Measurements from ENCODE around the gene OR4K15.
"Not testable (repeated sequence)": the region's sequence is repeated elsewhere in the genome, so short reads cannot be mapped to it uniquely, and the experiment has no call there.

The OR4K15 gene, protein sequence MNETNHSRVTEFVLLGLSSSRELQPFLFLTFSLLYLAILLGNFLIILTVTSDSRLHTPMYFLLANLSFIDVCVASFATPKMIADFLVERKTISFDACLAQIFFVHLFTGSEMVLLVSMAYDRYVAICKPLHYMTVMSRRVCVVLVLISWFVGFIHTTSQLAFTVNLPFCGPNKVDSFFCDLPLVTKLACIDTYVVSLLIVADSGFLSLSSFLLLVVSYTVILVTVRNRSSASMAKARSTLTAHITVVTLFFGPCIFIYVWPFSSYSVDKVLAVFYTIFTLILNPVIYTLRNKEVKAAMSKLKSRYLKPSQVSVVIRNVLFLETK

DNA sequence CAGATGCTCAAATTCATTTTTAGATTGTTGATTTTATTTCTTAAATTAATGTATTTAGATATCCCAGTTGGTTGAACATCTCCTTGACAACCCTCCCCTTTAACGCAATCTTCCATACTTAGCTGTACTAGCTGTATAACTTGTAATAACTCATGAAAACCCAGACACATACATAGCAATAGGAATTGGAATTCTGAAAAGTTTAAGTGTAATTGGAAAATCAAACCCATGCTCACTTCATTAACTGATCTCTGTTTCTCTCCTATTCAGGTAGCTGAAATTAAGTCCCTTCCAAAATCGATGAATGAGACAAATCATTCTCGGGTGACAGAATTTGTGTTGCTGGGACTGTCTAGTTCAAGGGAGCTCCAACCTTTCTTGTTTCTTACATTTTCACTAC is at the start of gene OR4K15:
Gene OR4K15 (plus strand): TSS at position 301 of the 400 bp plus-strand sequence. CDS start 0 bp downstream, at position 301.
- no peak for DNase-seq

DNA sequence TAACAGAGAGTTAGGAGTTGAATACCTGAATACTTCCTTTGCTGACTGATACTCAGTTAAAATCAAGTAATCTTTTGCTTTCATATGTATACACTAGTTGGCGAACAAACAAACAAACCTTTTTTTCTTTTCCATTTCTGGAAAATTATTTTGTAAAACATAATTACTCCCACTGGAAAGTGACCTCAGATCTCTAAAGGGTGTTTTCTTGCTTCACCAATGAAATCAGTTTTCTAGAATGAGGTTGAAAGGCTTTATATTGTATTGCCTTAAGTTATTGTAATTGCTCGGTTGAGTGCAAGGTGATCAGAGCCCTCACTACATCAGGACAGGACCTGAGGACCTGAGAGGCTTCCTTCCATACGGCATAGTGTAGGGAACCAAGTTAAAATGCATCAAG is 44.8 kb upstream of the OR4K15 start, which contains the start of gene OR4K1:
Gene OR4K1 (plus strand): TSS at position 301 of the 400 bp plus-strand sequence. CDS start 4,750 bp downstream, outside the sequence.
- DNase-seq, result no peak

DNA sequence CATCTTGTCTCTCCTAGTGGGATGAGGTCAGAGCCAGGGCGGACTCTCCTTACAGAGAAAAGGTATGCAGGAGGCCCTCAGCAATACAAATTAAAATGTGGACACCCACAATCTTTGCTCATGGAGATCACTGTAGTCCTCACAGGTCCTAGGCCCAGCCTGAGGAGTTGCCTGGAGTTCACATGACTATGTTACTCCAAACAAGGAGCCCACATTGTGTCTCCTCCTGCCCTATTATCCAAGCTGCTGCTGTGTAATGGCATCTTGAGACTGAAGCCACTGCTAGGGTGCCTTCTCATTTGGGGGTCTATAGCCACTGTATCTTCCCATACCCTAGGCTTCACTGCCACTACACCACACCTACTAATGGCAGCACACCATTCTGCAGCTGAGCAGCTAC is 33.7 kb upstream of the OR4K15 start:
- DNase-seq, result no peak

DNA sequence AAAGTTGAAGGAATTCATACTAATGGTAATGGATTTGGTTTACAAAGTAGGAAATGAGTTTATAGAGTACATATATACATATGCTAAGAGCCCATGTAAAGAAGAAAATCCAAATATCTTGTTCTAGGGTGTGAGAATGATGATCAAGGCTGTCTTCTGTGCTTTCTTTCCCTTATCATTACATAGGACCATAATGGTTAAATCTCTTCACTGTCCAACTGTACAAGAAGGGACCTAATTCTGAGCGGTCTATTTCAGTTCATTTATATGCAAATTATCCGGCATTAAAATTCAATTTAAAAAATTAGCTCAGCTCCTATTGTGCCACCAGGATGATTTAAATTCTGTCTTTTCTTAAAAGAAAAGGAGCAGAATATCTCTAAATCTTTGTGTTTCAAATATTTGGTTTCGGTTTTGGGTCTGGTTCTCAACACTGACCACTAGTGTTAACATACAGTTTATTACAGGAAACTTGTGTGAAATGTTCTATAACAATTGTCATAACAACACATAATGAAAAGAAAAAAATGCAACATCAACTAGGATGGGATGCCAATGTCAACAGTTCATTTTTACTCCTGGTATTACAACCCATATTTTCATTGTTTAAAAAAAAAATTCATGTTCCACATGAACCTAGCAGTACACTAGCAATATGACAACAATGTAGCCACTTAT is 27.8 kb upstream of the OR4K15 start:
- DNase-seq, result no peak

DNA sequence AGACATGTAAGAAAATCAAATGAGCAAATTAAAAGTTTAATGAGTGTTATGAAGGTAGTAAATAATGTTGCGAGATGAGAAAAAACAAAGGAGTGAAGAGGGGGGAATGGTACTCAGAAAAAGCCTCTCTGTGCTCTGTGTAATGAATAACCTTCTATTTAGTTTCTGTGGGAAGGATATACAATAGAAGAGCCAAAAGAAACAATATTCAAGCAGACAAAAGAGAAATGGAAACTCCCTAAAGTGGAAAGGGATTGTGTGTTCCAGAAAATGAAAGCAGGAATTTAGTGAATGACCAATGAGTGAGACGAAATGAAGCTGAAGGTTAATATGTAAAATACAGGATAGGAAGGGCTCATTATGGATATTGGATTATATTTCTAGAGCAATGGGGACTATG is 26.2 kb upstream of the OR4K15 start:
- no peak for DNase-seq

DNA sequence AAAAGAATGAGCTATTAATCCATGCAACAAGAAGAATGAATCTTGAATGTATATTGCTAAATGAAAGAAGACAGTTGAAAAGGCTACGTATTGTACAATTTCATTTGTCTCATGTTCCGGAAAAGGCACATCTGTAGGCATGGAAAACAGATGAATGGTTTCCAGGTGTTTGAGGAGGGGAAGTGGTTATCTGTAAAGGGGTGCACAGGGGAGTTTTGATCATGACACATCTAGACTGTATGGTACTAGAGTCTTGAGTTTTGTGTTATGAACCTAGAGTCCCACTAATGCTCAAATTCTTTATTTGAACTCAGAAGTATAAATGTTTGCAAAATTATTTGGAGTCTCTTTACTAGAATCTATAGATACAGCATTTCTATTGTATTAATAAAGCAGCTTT is 5.7 kb upstream of the OR4K15 start:
- DNase-seq, result not testable (repeated sequence)

DNA sequence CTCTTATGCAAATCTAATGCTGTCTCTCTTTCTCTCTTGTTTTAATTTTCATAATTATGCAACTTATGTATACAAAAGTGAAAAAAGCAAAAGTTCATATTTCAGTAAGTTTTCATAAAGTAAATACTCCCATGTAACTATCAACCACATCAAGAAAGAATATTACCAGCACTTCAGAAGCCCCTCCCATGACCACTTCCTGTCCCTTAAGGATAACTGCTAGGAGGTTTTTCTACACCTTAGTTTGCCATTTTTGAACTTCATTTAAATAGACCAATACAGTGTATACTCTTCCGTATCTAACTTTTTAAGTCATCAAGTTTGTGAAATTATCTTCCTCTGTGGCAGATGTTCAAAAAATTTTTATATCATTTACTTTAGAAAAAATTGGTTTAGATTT is 547 bp upstream of the OR4K15 start:
- no peak for DNase-seq

DNA sequence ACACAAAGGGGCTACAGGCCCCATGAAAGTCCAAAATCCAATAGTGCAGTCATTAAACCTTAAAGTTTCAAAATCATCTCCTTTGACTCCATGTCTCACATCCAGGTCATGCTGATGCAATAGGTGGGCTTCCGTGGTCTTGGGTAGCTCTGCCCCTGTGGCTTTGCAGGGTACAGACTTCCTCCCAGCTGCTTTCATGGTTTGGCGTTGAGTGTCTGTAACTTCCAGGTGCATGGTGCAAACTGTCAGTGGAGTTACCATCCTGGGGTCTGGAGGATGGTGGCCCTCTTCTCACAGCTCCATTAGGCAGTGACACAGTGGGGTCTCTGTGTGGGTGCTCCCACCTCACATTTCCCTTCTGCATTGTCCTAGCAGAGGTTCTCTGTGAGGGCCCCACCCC is 18.0 kb downstream of the OR4K15 start:
- no peak for DNase-seq

DNA sequence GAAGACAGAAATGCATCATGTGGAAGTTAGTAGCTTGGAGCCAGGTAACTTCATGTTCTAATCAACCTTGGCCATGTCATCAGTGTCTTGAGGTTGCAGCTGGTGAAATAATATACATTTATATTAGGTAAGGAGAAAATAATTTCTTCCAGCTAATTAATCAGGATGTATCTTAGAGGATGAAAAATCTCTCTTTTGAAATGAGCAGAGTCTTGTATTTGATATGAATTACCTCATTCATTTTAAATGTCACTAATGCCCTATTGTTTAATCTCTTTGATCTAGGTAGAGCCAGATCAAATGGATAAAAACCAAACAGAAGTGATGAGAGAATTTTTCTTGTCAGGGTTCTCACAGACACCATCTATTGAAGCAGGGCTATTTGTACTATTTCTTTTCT is 26.5 kb downstream of the OR4K15 start, which contains the start of gene OR4Q2:
Gene OR4Q2 (plus strand): TSS at position 301 of the 400 bp plus-strand sequence.
- no peak for DNase-seq

DNA sequence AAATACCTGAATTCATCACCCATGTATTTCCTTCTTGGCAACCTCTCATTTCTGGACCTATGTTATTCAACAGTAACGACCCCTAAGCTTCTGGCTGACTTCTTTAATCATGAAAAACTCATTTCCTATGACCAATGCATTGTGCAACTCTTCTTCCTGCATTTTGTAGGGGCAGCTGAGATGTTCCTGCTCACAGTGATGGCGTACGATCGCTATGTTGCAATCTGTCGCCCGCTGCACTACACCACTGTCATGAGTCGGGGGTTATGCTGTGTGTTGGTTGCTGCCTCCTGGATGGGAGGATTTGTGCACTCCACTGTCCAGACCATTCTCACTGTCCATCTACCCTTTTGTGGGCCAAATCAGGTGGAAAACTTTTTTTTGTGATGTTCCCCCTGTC is 26.9 kb downstream of the OR4K15 start:
- no peak for DNase-seq

DNA sequence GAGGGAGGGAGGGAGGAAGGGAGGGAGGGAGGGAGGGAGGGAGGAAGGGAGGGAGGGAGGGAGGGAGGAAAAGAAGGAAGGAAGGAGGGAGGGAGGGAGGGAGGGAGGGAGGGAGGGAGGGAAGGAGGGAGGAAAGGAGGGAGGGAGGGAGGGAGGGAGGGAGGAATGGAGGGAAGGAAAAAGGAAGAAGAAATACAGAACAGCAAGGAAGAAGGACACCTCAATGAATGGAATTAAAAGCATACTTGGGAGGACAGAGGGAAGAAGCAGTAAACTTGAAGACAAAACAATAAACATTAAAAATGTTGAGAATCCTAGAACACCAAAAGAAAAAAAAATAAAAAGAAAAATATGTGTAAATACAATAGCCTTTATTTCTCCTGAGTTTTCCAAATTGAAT is 32.8 kb downstream of the OR4K15 start:
- DNase-seq, result no peak

DNA sequence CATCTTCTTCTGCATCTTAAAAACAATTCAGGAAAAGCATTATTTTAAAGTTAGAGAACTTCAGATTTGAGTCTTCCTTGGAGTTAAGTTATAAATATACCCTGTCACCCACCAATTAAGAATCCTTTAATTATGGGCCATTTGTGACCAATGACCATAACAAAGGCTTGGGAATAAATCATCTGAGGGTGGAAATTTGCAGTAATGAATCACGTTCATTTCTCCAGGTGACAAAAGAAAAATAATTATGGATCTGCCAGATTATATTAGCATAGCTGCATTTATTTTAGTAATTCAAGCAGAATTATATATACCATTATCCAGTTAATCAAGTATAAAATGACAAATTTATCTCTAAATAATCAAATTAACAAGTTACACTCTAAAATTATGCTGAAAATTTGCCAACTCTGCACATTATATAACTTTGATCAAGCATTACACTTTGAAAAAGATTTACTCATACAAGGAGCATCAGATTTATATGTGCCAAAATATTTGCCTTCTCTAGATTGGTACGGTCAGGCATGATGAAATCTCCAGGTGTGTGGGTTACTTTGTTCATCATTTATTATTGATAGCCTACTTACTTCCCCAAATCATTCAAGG is 44.0 kb downstream of the OR4K15 start, which contains the start of gene OR4K14:
Gene OR4K14 (minus strand): TSS at position 51 of the 609 bp plus-strand sequence. CDS start 4,114 bp downstream, outside the sequence.
- DNase-seq, result no peak

All from stimulated activated CD4-positive, alpha-beta T cell treated with anti-CD3 and anti-CD28 coated beads, Interleukin-4, amount 100 ng/mL, for 24 hours (primary cell).